ENCODE results near the gene CPED1. TPM values are rescaled to one million over a fixed set of nuclear protein-coding genes. Genes with fewer than 3 reads are reported as not detected.

The CPED1 gene
- total and polyA plus RNA-seq, 2 donors (not counting 1 experiment from before 2014, with no cell fraction given), result 70.2 to 196 TPM

- no peaks in the 10 kb centered on the region for H3K27me3 ChIP-seq (ENCODE audit: control insufficient read depth, insufficient read depth, low read length)
- H3K79me2 ChIP-seq (ENCODE audit: control insufficient read depth, insufficient read depth, low read length), result peaks cover 6% of the 10 kb centered on the region
- DNase-seq (ENCODE audit: low read depth in 2 of 2), result no peak
- H3K27ac ChIP-seq (ENCODE audit: insufficient read depth, low read length), result no peak overlapping the region
- no peak overlapping the region for H3K9ac ChIP-seq (ENCODE audit: insufficient read depth, low read length)
- peaks cover 3% of the 10 kb centered on the region for H3K4me1 ChIP-seq (ENCODE audit: control insufficient read depth, extremely low read depth, insufficient read depth, low read length)
- no peak overlapping the region for H3K4me3 ChIP-seq (replicated peaks in 1 of 4; ENCODE audit: control extremely low read depth in 1 of 4, insufficient read depth in 1 of 4, low read depth in 3 of 4, low read length in 4 of 4)
- TF ChIP-seq CTCF (conservative IDR thresholded peaks at IDR 0.05 in 1 of 2, IDR thresholded peaks at IDR 0.05 in 1 of 2; ENCODE audit: low read depth in 1 of 2, low read length in 2 of 2), result no peak
- no peaks in the 10 kb centered on the region for H3K36me3 ChIP-seq (ENCODE audit: control insufficient read depth, insufficient read depth, low read length)
- no peaks in the 10 kb centered on the region for H3K9me3 ChIP-seq (ENCODE audit: control insufficient read depth, insufficient read depth, low read depth, low read length)
- H4K20me1 ChIP-seq (ENCODE audit: control insufficient read depth, extremely low read depth, insufficient read depth, low read length), result no peaks in the 10 kb centered on the region
- H2AFZ ChIP-seq (ENCODE audit: low read length), result no peak overlapping the region
- no peak overlapping the region for H3K4me2 ChIP-seq (ENCODE audit: extremely low read depth, insufficient read depth, low read length)
These were observed 82.6 kb downstream of the CPED1 start for GRCh38 chr7:121071132-121071531.

- TF ChIP-seq CTCF (conservative IDR thresholded peaks at IDR 0.05 in 1 of 2, IDR thresholded peaks at IDR 0.05 in 1 of 2; ENCODE audit: low read depth in 1 of 2, low read length in 2 of 2), result no peak
- no peak for TF ChIP-seq EZH2 (IDR thresholded peaks at IDR 0.05; ENCODE audit: low read length, missing control alignments)
- DNase-seq (ENCODE audit: low read depth in 2 of 2), result no peak
- H3K9ac ChIP-seq (ENCODE audit: insufficient read depth, low read length), result no peak overlapping the region
- no peaks in the 10 kb centered on the region for H3K36me3 ChIP-seq (ENCODE audit: control insufficient read depth, insufficient read depth, low read length)
- no peaks in the 10 kb centered on the region for H4K20me1 ChIP-seq (ENCODE audit: control insufficient read depth, extremely low read depth, insufficient read depth, low read length)
- H2AFZ ChIP-seq (ENCODE audit: low read length), result no peak overlapping the region
- peaks cover 4% of the 10 kb centered on the region for H3K4me1 ChIP-seq (ENCODE audit: control insufficient read depth, extremely low read depth, insufficient read depth, low read length)
- H3K4me3 ChIP-seq (replicated peaks in 1 of 4; ENCODE audit: control extremely low read depth in 1 of 4, insufficient read depth in 1 of 4, low read depth in 3 of 4, low read length in 4 of 4), result no peak overlapping the region
- no peaks in the 10 kb centered on the region for H3K9me3 ChIP-seq (ENCODE audit: control insufficient read depth, insufficient read depth, low read depth, low read length)
- no peaks in the 10 kb centered on the region for H3K27me3 ChIP-seq (ENCODE audit: control insufficient read depth, insufficient read depth, low read length)
- no peak overlapping the region for H3K27ac ChIP-seq (ENCODE audit: insufficient read depth, low read length)
- peaks cover 6% of the 10 kb centered on the region for H3K79me2 ChIP-seq (ENCODE audit: control insufficient read depth, insufficient read depth, low read length)
- no peak overlapping the region for H3K4me2 ChIP-seq (ENCODE audit: extremely low read depth, insufficient read depth, low read length)
These were observed 83.2 kb downstream of the CPED1 start for GRCh38 chr7:121071662-121072061.

GRCh38 chr7:121072826-121073225 is 84.3 kb downstream of the CPED1 start:
- TF ChIP-seq CTCF (conservative IDR thresholded peaks at IDR 0.05 in 1 of 2, IDR thresholded peaks at IDR 0.05 in 1 of 2; ENCODE audit: low read depth in 1 of 2, low read length in 2 of 2) (no peak), EZH2 (IDR thresholded peaks at IDR 0.05; ENCODE audit: low read length, missing control alignments) (no peak)
- Histone ChIP-seq H4K20me1 (ENCODE audit: control insufficient read depth, extremely low read depth, insufficient read depth, low read length) (no peaks in the 10 kb centered on the region), H3K4me3 (replicated peaks in 1 of 4; ENCODE audit: control extremely low read depth in 1 of 4, insufficient read depth in 1 of 4, low read depth in 3 of 4, low read length in 4 of 4) (no peak overlapping the region), H3K27ac (ENCODE audit: insufficient read depth, low read length) (no peak overlapping the region), H2AFZ (ENCODE audit: low read length) (no peak overlapping the region), H3K4me2 (ENCODE audit: extremely low read depth, insufficient read depth, low read length) (no peak overlapping the region), H3K4me1 (ENCODE audit: control insufficient read depth, extremely low read depth, insufficient read depth, low read length) (peaks cover 4% of the 10 kb centered on the region), H3K36me3 (ENCODE audit: control insufficient read depth, insufficient read depth, low read length) (no peaks in the 10 kb centered on the region), H3K79me2 (ENCODE audit: control insufficient read depth, insufficient read depth, low read length) (peaks cover 10% of the 10 kb centered on the region), H3K9me3 (ENCODE audit: control insufficient read depth, insufficient read depth, low read depth, low read length) (no peaks in the 10 kb centered on the region), H3K27me3 (ENCODE audit: control insufficient read depth, insufficient read depth, low read length) (no peaks in the 10 kb centered on the region), H3K9ac (ENCODE audit: insufficient read depth, low read length) (no peak overlapping the region)
- DNase-seq (ENCODE audit: low read depth in 2 of 2), result no peak

Data from fibroblast of lung (primary cell).